ENCODE data around the gene CSRP1. TPM values are rescaled to one million over a fixed set of nuclear protein-coding genes. Genes with fewer than 3 reads are reported as not detected.
"Not testable (repeated sequence)": the region's sequence is repeated elsewhere in the genome, so short reads cannot be mapped to it uniquely, and the experiment has no call there.

Gene CSRP1
- polyA plus RNA-seq, 12 donors, result 32.3 to 119 (median 37.6) TPM; not detected in 1

DNA sequence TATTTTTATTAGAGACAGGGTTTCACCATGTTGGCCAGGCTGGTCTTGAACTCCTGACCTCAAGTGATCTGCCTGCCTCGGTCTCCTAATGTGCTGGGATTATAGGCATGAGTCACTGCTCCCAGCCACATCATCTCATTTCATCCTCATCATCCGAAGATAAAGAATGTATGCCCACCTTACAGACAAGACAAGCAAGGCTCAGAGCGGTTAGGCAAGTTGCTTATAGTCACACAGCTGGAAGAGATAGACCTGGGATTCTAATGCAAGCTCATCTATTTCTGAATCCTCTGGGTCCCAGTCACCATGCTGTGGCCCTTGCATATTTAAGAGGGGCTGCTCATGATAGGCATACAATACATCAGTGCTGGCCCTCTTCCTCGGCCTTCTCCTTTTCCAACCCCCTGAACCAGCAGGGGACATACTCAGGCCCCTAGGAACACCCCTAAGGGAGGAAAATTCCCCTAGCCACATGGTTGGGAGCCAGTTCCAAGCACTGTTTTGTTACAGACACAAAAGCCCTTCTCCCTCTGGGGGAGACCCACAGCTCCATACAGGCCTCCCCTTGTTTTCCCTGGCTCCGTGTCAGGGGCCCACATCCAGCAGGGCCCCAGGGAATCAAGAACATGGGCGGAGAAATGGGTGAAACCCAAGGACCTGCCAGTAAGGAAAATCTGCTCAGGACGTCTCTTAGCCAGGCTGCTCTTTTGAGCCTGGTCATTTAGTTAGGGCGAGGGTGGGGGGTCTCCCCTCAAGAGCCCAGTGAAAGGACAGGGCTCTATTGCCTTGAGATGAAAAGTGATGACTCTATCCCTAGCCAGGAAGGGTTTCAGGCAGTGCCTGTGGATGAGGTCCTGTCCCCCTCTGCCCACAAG lies 6.9 kb downstream of the CSRP1 start:
- no peak for DNase-seq

DNA sequence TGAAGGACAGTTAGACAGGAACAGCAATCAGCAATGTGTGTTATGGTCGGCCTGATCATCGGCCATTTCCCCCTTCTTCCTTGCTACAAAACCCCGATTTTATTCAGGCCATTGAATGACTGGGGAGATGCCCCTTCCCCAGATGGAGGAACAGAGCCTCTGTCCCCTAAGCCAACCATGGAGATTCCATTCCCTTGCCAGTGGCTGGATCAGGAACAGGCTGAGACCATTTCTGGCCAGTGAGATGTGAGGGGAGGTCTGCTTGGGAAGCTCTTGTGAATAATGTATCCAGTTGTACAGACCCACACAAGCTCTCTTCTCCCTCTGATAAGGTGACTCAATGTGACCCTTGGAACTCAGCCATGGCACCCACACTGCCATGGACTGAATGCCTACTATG lies 7.7 kb downstream of the CSRP1 start:
- DNase-seq, result no peak

DNA sequence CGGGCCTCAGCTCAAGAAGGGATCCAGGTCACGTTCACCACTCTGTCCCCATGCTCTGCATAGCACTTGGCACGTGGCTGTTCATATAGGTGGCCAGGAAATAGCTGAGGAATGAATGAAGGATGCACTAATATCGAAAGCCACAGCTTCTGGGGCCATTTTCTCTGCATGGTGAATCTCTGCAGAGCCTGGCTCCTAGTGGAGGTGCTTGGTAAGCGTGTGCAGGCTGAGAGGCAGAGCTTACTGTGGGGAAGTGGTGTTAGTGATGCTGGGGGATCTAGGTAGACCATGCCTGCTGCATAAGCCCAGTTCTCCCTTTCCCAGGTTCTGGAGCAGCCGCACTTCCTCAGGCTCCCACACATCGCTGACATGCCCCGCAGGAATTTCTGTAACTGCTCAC lies 8.3 kb downstream of the CSRP1 start:
- no peak for DNase-seq

DNA sequence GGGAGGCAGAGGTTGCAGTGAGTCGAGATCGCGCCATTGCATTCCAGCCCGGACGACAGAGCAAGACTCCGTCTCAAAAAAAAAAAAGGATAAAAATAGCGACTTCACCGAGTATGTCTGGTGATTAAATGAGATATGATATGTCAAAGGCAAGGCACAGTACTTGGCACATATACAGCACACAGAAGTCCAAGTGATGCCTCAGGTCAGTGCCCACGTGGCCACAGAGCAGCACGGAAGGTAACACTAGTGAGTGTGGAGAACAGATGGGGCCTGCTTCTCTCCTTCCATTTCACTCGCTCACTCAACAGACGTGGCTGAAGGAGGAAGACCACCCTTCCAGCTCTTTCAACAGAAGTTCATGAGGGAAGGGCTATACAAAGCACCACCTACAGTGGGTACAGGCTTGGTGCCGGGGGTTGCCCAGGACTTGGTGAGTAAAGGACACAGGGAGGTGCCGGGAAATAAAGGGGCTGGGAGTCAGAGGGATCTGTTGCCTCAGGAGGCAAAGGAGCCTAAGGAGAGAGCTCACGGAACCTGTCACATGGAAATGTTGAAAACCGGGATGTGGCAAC lies 8.9 kb downstream of the CSRP1 start:
- no peak for DNase-seq

DNA sequence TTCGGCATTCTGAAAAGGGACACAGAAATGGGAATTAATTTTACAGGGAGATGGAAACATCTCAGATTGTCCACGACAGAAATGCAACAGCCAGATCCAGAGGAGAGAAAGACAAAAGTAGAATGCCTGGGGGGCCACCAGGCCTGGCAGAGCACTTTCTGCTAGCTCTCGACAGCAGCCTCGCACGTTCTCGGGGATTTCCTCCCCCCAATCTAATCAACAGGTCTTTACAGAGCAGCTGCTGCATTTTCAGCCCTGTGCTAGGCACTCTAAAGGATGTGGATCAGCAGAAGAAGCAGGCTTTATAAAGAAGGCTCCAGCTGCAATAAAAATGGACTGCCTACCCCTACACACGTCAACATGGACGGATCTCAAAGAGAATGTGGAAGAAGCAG lies 10.6 kb downstream of the CSRP1 start:
- DNase-seq, result no peak

DNA sequence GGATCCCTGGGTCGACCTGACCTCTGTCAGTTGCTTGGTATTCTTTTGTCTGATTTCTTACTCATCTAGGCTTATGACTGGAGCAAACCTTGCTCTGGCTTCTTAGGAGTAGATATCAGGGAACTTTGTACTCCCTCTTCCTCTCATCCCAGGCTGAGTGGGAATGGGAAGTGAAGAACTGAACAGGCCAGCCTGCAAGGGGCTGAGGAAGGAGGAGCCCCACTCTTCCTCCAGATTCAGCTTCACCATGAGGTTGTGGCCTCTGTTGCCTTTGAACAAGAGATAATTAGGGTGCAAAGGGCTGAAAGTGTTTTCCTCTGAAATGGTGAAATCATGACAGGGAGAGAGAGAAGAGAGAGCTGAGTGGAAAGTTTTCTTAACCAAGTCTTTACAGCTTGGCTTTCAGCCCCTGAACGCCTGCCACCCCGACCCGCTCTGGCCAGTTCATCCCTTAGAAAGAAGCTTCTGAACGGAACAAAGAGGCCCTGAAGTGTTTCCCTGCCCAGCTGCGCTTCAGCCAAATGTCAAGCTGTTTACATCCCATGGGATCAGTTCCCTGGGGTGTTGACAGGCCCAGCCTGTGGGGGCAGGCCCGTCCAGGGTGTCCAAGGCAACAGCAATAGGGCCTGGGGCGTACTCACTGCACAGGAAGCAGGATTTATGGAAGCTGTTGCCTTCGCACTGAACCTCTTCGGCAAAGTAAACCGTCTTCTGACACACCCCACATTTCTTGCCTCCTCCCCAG lies 11.2 kb downstream of the CSRP1 start:
- peak; percentile 66 for DNase-seq

DNA sequence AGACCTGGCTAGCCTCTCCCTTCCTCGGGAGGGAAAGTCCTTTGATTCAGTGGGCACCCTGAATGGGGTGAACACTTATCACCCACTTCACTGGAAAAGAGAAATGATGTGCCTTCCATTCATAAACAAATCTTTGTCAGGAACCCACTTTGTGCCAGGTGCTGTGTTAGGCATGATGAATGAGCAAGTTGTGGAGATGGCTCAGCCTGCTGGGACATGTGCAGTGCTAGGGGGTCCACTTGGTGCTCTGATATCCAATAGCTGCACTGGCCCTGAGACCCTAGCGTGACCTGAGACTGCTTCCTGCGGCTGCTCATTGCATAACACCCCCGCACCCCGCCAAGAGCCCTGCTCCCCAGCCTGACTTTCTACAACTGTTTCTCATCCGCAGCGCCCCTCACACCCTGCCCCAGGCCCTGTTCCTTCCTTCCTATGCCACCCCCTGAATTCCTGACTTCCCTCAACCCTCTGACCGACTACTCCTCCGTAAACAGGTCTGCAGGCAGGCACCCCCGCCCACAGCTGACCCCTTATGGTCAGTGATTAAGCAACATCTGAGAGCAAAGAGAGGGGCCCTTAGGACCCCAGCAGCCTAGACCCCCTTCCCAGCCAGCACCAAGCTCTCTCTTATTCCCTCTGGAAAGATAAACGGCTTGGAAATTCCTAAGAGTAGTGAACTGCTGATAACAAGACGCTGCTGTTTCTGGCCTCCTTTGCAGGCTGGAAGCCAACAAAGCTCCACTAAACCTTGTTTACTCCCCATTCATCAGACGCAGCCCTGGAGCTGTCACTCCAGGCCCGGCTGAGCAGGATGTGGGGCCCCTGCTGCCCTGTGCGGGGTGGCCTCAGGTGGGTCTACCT lies 12.9 kb downstream of the CSRP1 start:
- DNase-seq, result no peak

DNA sequence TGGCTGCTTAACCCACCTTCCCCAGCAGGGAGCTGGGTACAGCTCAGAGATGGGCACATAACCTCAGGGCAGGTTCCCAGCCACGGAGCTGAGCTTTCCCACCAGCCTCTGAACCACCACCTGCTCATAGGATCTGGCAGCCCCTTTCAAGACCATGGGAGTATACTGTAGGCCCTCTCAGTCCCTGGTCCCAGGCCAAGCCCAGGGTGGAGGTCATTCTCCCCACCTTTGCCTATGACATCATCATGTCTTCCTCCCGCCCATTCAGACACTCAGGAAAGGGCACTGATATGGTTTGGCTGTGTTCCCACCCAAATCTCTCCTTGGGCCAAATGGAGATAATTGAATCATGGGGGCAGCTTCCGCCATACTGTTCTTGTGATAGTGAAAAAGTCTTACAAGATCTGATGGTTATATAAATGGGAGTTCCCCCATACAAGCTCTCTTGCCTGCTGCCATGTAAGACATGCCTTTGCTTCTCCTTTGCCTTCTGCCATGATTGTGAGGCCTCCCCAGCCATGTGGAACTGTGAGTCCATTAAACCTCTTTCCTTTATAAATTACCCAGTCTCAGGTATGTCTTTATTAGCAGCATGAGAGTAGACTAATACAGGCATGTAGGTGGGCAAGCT lies 13.8 kb downstream of the CSRP1 start:
- not testable (repeated sequence) for DNase-seq

DNA sequence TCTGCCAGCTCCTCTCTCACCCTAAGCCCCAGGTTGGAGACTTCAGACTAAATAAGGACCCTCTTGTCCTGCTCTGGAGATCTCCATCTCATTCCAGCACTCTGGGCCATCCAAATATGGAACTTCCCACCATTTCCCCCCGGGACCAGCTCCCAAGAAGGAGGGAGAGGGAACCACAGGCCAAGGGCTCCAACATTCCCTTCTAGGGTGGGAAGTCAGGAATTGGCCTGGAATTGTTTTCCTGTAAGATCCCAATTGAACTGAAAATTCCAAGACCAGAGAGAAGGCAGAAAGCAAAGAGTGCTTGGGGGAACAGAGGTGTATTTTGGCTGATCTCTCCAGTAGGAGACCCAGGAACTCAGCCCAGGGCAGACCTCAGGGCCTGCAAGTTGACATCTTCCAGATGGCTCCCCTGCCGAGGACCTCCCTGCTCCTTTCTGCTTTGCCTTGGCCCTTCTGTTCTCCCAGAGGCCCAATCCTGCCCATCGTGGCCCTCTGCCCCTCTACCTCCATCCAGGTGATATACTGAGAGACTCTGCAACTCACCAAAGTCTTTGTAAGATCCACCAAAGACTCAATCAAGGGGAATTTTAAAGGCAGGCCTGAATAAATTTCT lies 14.9 kb downstream of the CSRP1 start:
- no peak for DNase-seq

DNA sequence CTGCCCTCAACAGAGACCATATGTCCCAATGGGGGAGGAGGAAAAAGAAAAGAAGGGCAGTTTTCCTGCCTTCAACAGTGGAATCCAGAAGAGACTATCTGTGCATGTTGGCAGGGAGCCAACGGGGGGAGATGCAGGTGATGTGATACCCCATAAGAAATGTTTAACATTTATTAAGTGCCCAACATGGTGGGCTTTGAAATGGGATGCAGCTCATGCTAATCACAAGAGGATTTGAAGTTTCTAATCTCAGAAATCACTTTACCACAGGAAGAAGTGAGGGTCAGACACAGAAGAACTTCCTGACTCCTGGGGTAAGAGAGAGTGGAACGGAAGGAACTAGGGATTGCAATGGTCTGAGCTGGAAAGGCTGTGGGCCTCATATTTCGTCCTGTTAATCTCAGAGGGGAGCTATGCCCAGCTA lies 16.2 kb downstream of the CSRP1 start:
- no peak for DNase-seq

DNA sequence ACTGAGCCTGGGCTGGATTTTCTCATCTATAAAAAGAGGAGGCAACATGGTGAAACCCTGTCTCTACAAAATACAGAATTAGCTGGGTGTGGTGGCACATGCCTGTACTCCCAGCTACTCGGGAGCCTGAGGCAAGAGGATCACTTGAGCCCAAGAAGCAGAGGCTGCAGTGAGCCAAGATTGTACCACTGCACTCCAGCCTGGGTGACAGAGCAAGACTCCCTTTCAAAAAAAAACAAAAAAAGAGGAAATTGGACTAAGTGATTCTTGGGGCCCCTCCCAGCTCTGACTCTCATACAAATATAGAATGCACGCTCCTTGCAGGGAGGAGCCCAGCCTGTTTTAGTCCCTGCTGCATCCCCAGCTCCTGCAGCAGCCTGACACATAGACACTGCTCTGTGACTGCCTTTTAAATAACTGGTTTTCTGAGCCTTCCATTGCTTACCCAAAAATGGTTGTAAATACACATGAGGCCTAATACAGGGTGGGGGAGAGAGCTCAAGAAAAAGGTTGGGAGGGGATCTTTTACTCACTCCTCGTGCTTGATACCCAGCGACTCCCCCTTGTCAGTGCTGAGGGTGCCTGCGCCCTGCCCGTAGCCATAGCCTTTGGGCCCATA lies 17.2 kb downstream of the CSRP1 start:
- DNase-seq, result no peak

DNA sequence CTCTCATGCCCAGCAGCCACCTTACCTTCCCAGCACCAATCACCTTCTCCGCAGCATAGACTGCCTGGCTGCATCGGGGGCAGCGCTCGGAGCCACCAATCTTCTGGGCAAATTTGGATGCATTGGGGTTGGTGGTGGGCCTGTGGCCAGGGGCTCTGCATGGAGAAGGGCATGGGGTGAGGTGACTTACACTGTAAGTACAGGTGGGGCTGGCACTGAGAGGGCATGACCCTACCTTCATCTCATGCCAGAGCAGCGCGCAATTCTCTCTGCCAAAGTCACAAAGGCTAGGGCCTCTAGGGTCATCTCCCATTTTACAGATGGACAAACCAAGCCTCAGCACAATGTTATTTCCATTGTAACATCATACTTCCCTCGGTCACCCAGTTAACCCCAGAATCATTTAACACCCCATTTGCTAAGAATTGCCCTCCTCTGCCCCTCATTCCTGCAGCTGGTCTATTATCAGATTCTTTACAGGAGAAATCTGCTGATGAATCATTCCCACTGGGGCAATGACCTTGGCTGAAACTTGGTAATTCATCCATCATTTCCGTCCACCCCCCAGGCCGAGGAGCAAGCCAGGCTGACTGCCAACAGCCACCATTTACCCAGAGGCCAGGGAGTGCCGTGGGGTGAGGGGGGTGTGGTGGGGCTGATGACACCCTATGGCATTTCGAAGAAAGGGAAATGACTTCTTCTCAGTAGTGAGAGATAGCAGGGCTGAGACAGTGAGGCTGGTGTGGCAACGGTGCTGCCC lies 17.9 kb downstream of the CSRP1 start:
- no peak for DNase-seq

DNA sequence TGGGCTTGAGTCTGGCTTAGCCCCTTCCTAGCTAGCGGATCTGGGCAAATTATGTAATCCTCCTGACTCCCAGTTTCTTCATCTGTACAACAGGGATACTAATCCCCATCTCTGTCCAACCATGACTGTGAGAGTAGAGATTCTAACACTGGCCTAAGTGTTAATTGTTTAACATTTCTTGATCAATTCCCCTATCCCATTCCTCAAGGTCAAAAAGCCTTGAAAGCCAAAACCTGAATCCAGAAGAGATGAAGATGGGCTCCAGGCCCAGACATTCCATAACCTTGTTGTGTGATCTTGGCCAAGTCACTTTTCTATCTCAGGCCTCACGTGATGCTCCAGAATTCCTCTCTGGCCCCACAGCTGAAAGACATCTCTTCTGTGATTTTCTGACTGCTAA lies 19.2 kb downstream of the CSRP1 start:
- DNase-seq, result no peak

DNA sequence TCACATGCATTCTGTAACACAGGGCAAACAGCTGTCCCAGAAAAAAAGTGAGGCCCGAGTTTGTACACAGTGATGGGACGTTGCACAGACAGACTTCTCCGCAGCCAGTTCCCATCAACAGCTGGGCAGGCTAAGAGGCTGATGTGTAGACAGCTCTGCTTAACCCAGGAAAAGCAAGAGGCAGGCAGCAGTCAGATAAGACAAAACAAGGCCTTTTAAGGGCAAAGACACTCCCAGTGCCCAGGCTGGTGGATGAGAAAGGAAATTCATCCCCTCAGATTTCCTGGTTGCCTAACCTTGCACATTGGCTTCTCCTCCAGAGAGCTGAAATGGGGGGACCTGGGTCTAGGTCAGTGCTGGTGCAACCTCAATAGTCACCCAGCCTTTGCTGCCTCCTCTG lies 20.7 kb downstream of the CSRP1 start:
- DNase-seq, result no peak

DNA sequence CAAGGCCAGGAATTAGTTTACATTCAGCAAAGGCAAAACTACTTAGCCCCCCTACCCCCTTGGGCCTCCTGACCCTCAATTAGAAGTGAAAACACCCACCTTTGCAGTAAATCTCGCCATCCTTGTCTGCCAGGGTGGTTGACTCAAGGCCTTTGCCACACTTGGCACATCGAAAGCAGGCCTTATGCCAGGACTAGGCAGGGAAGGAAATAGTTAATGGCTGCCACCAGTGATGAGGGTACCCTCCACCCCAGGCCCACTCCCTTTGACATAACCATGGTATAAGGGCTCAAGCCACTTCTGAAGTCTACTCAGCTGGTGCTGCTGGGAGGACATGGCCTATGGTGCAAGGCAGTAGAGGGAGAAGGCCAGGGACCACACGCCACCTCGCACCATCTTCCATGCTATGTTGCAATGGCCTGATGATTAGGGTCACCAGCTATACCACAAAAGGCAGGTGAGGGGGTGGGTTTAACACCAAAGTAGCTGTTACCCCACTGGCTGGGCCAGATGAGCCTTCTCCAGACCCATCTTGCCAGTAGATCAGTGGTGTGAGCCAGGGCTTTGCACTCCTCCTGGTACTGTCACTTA lies 21.6 kb downstream of the CSRP1 start:
- no peak for DNase-seq

DNA sequence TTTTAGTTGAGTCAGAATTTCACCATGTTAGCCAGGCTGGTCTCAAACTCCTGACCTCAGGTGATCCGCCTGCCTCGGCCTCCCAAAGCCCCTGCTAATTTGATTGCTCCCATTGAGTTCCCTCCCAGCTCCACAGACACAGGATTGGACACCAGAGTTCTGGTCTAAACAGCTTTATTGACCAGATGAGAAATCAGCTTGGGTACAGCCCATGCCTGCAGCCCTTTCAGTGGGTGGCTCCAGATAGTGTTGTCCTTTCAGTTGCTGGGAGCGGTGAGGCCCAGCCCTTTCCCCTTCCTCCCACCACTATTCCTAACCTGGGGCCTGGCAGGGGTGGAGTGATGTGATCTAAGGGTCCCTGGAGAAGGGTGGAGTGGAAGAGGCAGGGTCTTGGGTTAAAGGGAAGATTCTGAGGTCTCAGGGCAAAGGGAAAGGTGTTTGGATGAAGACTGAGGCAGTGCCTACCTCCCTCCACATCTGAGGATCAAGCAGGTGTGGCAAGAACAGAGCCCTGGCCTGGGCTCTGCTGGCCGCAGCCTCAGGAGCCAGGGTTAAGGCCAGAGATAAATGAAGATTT lies 23.5 kb downstream of the CSRP1 start:
- no peak for DNase-seq

DNA sequence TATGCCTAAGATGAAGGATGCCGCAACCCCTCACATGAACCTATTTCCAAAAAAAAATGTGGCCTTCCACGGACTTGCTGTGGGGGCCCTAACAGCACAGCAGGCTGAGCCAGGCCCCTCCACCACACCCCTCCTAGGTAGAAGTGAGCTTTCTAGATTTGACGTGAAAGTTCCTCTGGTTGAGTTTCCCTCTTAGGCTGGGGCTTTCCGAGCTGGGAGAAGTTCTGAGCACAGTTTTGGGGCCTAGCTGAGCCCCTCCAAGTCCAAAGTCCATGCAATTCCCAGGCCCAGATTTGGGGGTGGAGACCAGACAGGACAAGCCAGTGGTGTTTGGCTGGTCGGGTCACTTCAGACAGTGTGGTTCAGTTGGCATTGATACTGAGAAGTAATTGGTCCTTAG lies 24.2 kb downstream of the CSRP1 start:
- no peak for DNase-seq

DNA sequence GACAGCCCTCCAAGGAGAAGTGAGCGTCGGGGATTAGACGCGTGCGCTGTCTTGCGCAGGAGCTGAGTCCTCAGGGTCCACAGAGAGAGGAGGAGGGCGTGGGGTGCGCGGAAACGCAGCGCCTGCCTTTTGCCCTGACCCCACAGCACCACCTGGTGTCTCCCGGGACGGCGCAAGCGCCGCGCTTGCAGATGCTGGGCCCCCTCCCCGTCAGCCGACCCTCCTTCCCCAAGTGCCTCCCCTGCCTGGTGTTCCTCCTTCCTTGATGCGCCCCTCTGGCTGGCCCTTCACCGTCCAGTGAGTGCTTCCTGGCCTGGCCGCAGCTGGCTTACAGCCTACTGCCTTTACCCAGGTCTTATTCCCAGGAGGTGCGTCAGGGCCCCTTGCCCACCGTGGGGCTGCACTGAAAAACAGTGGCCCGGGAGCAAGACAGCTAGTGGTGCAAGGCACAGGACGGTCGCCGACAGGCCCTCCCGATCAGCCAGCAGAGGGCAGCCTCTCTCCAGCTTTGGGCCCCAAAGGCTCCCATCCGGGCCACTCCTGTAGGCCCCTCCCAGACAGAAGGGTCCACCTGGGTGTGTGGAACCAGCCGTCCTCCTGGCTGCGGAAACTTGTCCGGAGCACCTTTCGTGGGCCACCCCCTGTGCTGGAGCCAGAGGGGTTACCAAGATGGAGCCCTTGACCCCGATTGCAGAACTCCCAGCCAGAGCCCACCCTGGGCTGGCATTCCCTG lies 25.0 kb downstream of the CSRP1 start:
- DNase-seq, result peak; percentile 75
